Endothelial cell of umbilical vein (primary cell): ENCODE measurements around the gene MANEAL. TPM values are rescaled to one million over a fixed set of nuclear protein-coding genes. Genes with fewer than 3 reads are reported as not detected.

Source experiments
- BruUV-seq: library from RNA; stranded (reverse); fragments of 400-500 nt; replicated peaks from 2 replicates; lab custom pipeline; 2021; lab: Mats Ljungman, UMichigan
- CTCF ChIA-PET: fragments of 300-600, 350-600 bp; sonication (Branson Sonifier 250); formaldehyde crosslinking; loops from one replicate; lab custom pipeline; 2021; ENCODE audit warnings: antibody characterized with exemption, inconsistent platforms; lab: Charles Lee
- POLR2A ChIA-PET: fragments of 300-600, 350-600 bp; sonication (Branson Sonifier 250); formaldehyde crosslinking; loops from one replicate; lab custom pipeline; 2021; ENCODE audit warnings: antibody characterized with exemption, inconsistent platforms; lab: Charles Lee
- DNase-seq: peaks from one replicate; pipeline ENCODE4 v3.0.0-alpha.2; 2011; ENCODE audit warnings: low read depth, low spot score
- FAIRE-seq: peaks from 2 replicates; lab custom pipeline; 2011; peaks lifted over from hg19 to GRCh38; lab: Jason Lieb, UNC
- H2AFZ ChIP-seq: 2 replicates; pipeline ENCODE4 v1.6.0; 2012; ENCODE audit warnings: low read depth, low read length, control low read depth, inconsistent platforms
- H3K27ac ChIP-seq: 2 replicates; pipeline ENCODE4 v1.5.1; 2011; ENCODE audit warnings: low read depth, mild to moderate bottlenecking, control low read depth, low read length, moderate library complexity; ENCODE audit not compliant: insufficient read depth
- H3K27me3 ChIP-seq, 2 experiments: 2 replicates each; pipeline versions ENCODE4 v1.6.0 to v1.6.1; 2011; ENCODE audit warnings: low read length in 2 of 2, mixed read lengths in 1 of 2; ENCODE audit not compliant: control insufficient read depth in 2 of 2, insufficient read depth in 2 of 2
- H3K36me3 ChIP-seq, 2 experiments: 2 replicates in 1 of 2; 3 replicates in 1 of 2; pipeline ENCODE4 v1.5.1; 2011; ENCODE audit warnings: low read length in 2 of 2, mild to moderate bottlenecking in 1 of 2, moderate library complexity in 1 of 2; ENCODE audit not compliant: control insufficient read depth in 2 of 2, insufficient read depth in 2 of 2; ENCODE audit errors: extremely low read depth in 1 of 2
- H3K4me1 ChIP-seq: 3 replicates; pipeline ENCODE4 v1.5.1; 2011; ENCODE audit warnings: mild to moderate bottlenecking, low read length; ENCODE audit not compliant: control insufficient read depth, insufficient read depth; ENCODE audit errors: extremely low read depth
- H3K4me2 ChIP-seq: 2 replicates; pipeline ENCODE4 v1.6.1; 2011; ENCODE audit warnings: low read length, control low read depth, mixed read lengths; ENCODE audit not compliant: insufficient read depth
- H3K4me3 ChIP-seq, 3 experiments: fragments of 200-600 bp in 1 of 3; sonication (generic), shearing (Covaris generic) in 1 of 3; replicated peaks in 1 of 3; 2 replicates each; pipeline ENCODE4 v1.5.1; 2011 to 2016; ENCODE audit warnings: control low read depth in 3 of 3, low read length in 3 of 3, mild to moderate bottlenecking in 2 of 3, inconsistent platforms in 1 of 3, low read depth in 1 of 3, moderate library complexity in 1 of 3; ENCODE audit not compliant: insufficient read depth in 1 of 3
- H3K79me2 ChIP-seq: 2 replicates; pipeline ENCODE4 v1.6.0; 2012; ENCODE audit warnings: low read length, inconsistent platforms; ENCODE audit not compliant: control insufficient read depth, insufficient read depth
- H3K9ac ChIP-seq: replicated peaks from 2 replicates; pipeline ENCODE3; 2011; ENCODE audit warnings: low read length, control low read depth; ENCODE audit not compliant: insufficient read depth; ENCODE audit errors: extremely low read depth
- H3K9me1 ChIP-seq: replicated peaks from 3 replicates; pipeline ENCODE4 v1.6.0; 2011; ENCODE audit warnings: mild to moderate bottlenecking, low read length; ENCODE audit not compliant: control insufficient read depth, insufficient read depth; ENCODE audit errors: extremely low read depth
- H3K9me3 ChIP-seq: replicated peaks from 2 replicates; pipeline ENCODE4 v1.5.1; 2012; ENCODE audit warnings: low read length, inconsistent platforms; ENCODE audit not compliant: control insufficient read depth, insufficient read depth
- H4K20me1 ChIP-seq: replicated peaks from 2 replicates; pipeline ENCODE3; 2011; ENCODE audit warnings: mild to moderate bottlenecking, low read length; ENCODE audit not compliant: control insufficient read depth, insufficient read depth; ENCODE audit errors: extremely low read depth
- CTCF ChIP-seq, 2 donors: IDR thresholded peaks; 1 replicate in 1 of 2; 2 replicates in 1 of 2; pipeline ENCODE4 v1.5.1; 2011; ENCODE audit warnings: low read length in 2 of 2, mild to moderate bottlenecking in 2 of 2, moderate library complexity in 2 of 2, control low read depth in 1 of 2, inconsistent platforms in 1 of 2, low read depth in 1 of 2; ENCODE audit not compliant: insufficient read depth in 1 of 2; ENCODE audit errors: extremely low read depth in 1 of 2
- EZH2 ChIP-seq: IDR thresholded peaks from 2 replicates; pipeline ENCODE4 v1.6.1; 2012; ENCODE audit warnings: borderline replicate concordance, low read depth, mild to moderate bottlenecking, moderate library complexity, low read length, inconsistent platforms; ENCODE audit not compliant: severe bottlenecking
- FOS ChIP-seq: IDR thresholded peaks from 2 replicates; pipeline ENCODE4 v1.6.1; 2011; ENCODE audit warnings: mild to moderate bottlenecking, low read length, moderate library complexity, borderline replicate concordance; ENCODE audit not compliant: insufficient read depth
- GATA2 ChIP-seq: IDR thresholded peaks from 2 replicates; pipeline ENCODE4 v1.7.0; 2011; ENCODE audit warnings: low read depth, mild to moderate bottlenecking, moderate library complexity, mixed read lengths, low read length; ENCODE audit not compliant: insufficient read length, insufficient read depth
- JUN ChIP-seq: IDR thresholded peaks from 2 replicates; pipeline ENCODE4 v1.6.1; 2011; ENCODE audit warnings: borderline replicate concordance, low read depth; ENCODE audit not compliant: insufficient read length, insufficient read depth
- MAX ChIP-seq: IDR thresholded peaks from 2 replicates; pipeline ENCODE4 v1.6.1; 2011; ENCODE audit not compliant: insufficient read depth, insufficient read length
- MYC ChIP-seq: IDR thresholded peaks from one replicate; pipeline ENCODE4 v1.6.1; 2011; ENCODE audit warnings: mild to moderate bottlenecking, low read depth, low read length
- POLR2A ChIP-seq: IDR thresholded peaks from 2 replicates; pipeline ENCODE4 v1.6.1; 2012; ENCODE audit warnings: low read depth, mild to moderate bottlenecking, control low read depth, low read length
- POLR2AphosphoS5 ChIP-seq: IDR thresholded peaks from 2 replicates; pipeline ENCODE4 v1.6.1; 2012; ENCODE audit warnings: low read depth, mild to moderate bottlenecking, control low read depth, low read length, moderate library complexity; ENCODE audit not compliant: insufficient read depth
- dilution Hi-C: fragments of 300-500 bp; cut with MboI; formaldehyde crosslinking; loops from one replicate; pipeline ENCODE4 v1.15.0; 2019; ENCODE audit warnings: low sequenced_read_pairs; ENCODE audit not compliant: extremely low pct_ligation_motif_present
- intact Hi-C: fragments of 100-400 bp; cut with micrococcal nuclease; formaldehyde crosslinking; loops from one replicate; pipeline ENCODE4 v1.10.0; 2022
- polyA plus RNA-seq, 4 experiments: library from polyadenylated mRNA; depleted of rRNA in 3 of 4; stranded (reverse) in 3 of 4; unstranded in 1 of 4; fragments of >200 nt; gene quantifications; 2 replicates each; pipeline versions ENCODE4 v1.2.1 to v1.2.3, GENCODE V29; 2011 to 2012; ENCODE audit warnings: missing spikeins in 1 of 4
- total RNA-seq: library from RNA; stranded (reverse); gene quantifications from 2 replicates; pipeline ENCODE4 v1.2.3, GENCODE V29; 2021

The MANEAL gene
- total and polyA plus RNA-seq, 2 donors (not counting 3 experiments of a cell fraction or from before 2014, with no cell fraction given) = 0.66 to 1.3 TPM

- Histone ChIP-seq H3K79me2 (no peaks in the 10 kb centered on the region), H2AFZ (no peak overlapping the region), H3K36me3 (no peaks in the 10 kb centered on the region), H3K27ac (no peak overlapping the region), H3K9ac (no peak overlapping the region), H4K20me1 (no peaks in the 10 kb centered on the region), H3K4me3 (no peak overlapping the region), H3K9me1 (no peaks in the 10 kb centered on the region), H3K9me3 (no peaks in the 10 kb centered on the region), H3K4me1 (no peaks in the 10 kb centered on the region), H3K4me2 (no peak overlapping the region), H3K27me3 (peaks cover 25 to 29% of the 10 kb centered on the region in 2 experiments)
- BruUV-seq = no TSS peak
- POLR2A ChIA-PET = no interaction called here
- intact Hi-C loops (no loop called here), dilution Hi-C loops (no loop called here)
- FAIRE-seq (no peak), DNase-seq (no peak)
- no peak for TF ChIP-seq FOS
- no peak for TF ChIP-seq GATA2
- no peak for TF ChIP-seq MAX
- TF ChIP-seq JUN = no peak
- no peak for TF ChIP-seq MYC
- TF ChIP-seq POLR2AphosphoS5 = no peak
- no peak for TF ChIP-seq EZH2
- no peak for TF ChIP-seq POLR2A
- TF ChIP-seq CTCF (IDR thresholded peaks at IDR 0.05; ENCODE audit: extremely low read depth in 1 of 2, insufficient read depth in 1 of 2, low read depth in 1 of 2, low read length in 2 of 2) = no peak
- CTCF ChIA-PET = interaction anchor here (0.7 to 1.2 kb wide), 2 partner anchors 21 to 1072 kb away, joined by 3 to 4 read pairs; no protein-coding TSS in a partner anchor
Observed at GRCh38 chr1:37762516-37762915, 31.1 kb upstream of the MANEAL start.
